Activated naive CD8-positive, alpha-beta T cell (primary cell): ENCODE results near the gene RGS3.
A peak's percentile ranks its signal among the peaks of the same experiment; 100 is the strongest.

Experiments
- H3K27ac Mint-ChIP-seq: one replicate; pipeline ENCODE4 v1.8.0; 2021; ENCODE audit warnings: mixed read lengths
- H3K27me3 Mint-ChIP-seq: one replicate; pipeline ENCODE4 v1.8.0; 2021; ENCODE audit warnings: mixed read lengths
- H3K36me3 Mint-ChIP-seq: one replicate; pipeline ENCODE4 v1.8.0; 2021; ENCODE audit warnings: mixed read lengths
- H3K4me1 Mint-ChIP-seq: one replicate; pipeline ENCODE4 v1.8.0; 2021; ENCODE audit warnings: low read depth, mixed read lengths
- H3K4me3 Mint-ChIP-seq: one replicate; pipeline ENCODE4 v1.8.0; 2021; ENCODE audit warnings: mild to moderate bottlenecking, mixed read lengths
- H3K9me3 Mint-ChIP-seq: one replicate; pipeline ENCODE4 v1.8.0; 2021; ENCODE audit warnings: low read depth, mixed read lengths

Gene RGS3

GRCh38 chr9:113622600-113623400, 159.3 kb downstream of the RGS3 start:
- Mint-ChIP-seq H3K9me3 (no peaks in the 10 kb centered on the region), H3K4me1 (peaks cover 15% of the 10 kb centered on the region), H3K27me3 (no peaks in the 10 kb centered on the region), H3K36me3 (no peaks in the 10 kb centered on the region), H3K27ac (peak overlapping the region; percentile 89), H3K4me3 (peak overlapping the region; percentile 58)

GRCh38 chr9:113623851-113624485, 160.4 kb downstream of the RGS3 start:
- H3K9me3 Mint-ChIP-seq = no peaks in the 10 kb centered on the region
- no peaks in the 10 kb centered on the region for H3K36me3 Mint-ChIP-seq
- H3K4me3 Mint-ChIP-seq = no peak overlapping the region
- no peaks in the 10 kb centered on the region for H3K27me3 Mint-ChIP-seq
- H3K4me1 Mint-ChIP-seq = peaks cover 15% of the 10 kb centered on the region
- H3K27ac Mint-ChIP-seq = peak overlapping the region; percentile 89

- Mint-ChIP-seq H3K36me3 (no peaks in the 10 kb centered on the region), H3K4me3 (no peak overlapping the region), H3K4me1 (peaks cover 15% of the 10 kb centered on the region), H3K27me3 (no peaks in the 10 kb centered on the region), H3K9me3 (no peaks in the 10 kb centered on the region), H3K27ac (no peak overlapping the region)
These were observed 161.2 kb downstream of the RGS3 start for GRCh38 chr9:113624721-113625120.

- Mint-ChIP-seq H3K27ac (no peak overlapping the region), H3K4me3 (no peak overlapping the region), H3K9me3 (no peaks in the 10 kb centered on the region), H3K4me1 (peaks cover 15% of the 10 kb centered on the region), H3K27me3 (no peaks in the 10 kb centered on the region), H3K36me3 (no peaks in the 10 kb centered on the region)
These were observed 162.0 kb downstream of the RGS3 start for GRCh38 chr9:113625486-113625885.

GRCh38 chr9:113626735-113627495, 163.4 kb downstream of the RGS3 start:
- H3K27me3 Mint-ChIP-seq = no peaks in the 10 kb centered on the region
- no peaks in the 10 kb centered on the region for H3K9me3 Mint-ChIP-seq
- H3K4me1 Mint-ChIP-seq = peaks cover 15% of the 10 kb centered on the region
- H3K27ac Mint-ChIP-seq = no peak overlapping the region
- no peak overlapping the region for H3K4me3 Mint-ChIP-seq
- H3K36me3 Mint-ChIP-seq = no peaks in the 10 kb centered on the region

- H3K27ac Mint-ChIP-seq = no peak overlapping the region
- H3K36me3 Mint-ChIP-seq = no peaks in the 10 kb centered on the region
- no peaks in the 10 kb centered on the region for H3K4me1 Mint-ChIP-seq
- no peaks in the 10 kb centered on the region for H3K27me3 Mint-ChIP-seq
- no peaks in the 10 kb centered on the region for H3K9me3 Mint-ChIP-seq
- no peak overlapping the region for H3K4me3 Mint-ChIP-seq
These were observed 165.1 kb downstream of the RGS3 start for GRCh38 chr9:113628621-113629020.

GRCh38 chr9:113630386-113631136, 167.0 kb downstream of the RGS3 start:
- no peaks in the 10 kb centered on the region for H3K9me3 Mint-ChIP-seq
- H3K4me1 Mint-ChIP-seq = no peaks in the 10 kb centered on the region
- no peaks in the 10 kb centered on the region for H3K36me3 Mint-ChIP-seq
- H3K4me3 Mint-ChIP-seq = no peak overlapping the region
- no peaks in the 10 kb centered on the region for H3K27me3 Mint-ChIP-seq
- H3K27ac Mint-ChIP-seq = no peak overlapping the region

GRCh38 chr9:113631137-113631765, 167.7 kb downstream of the RGS3 start:
- Mint-ChIP-seq H3K9me3 (no peaks in the 10 kb centered on the region), H3K27me3 (no peaks in the 10 kb centered on the region), H3K4me1 (no peaks in the 10 kb centered on the region), H3K36me3 (no peaks in the 10 kb centered on the region), H3K4me3 (no peak overlapping the region), H3K27ac (no peak overlapping the region)

- Mint-ChIP-seq H3K9me3 (no peaks in the 10 kb centered on the region), H3K4me1 (no peaks in the 10 kb centered on the region), H3K36me3 (no peaks in the 10 kb centered on the region), H3K4me3 (no peak overlapping the region), H3K27me3 (no peaks in the 10 kb centered on the region), H3K27ac (no peak overlapping the region)
These were observed 168.5 kb downstream of the RGS3 start for GRCh38 chr9:113631871-113632665.

GRCh38 chr9:113632776-113633590, 169.5 kb downstream of the RGS3 start:
- Mint-ChIP-seq H3K4me3 (no peak overlapping the region), H3K27ac (no peak overlapping the region), H3K4me1 (no peaks in the 10 kb centered on the region), H3K9me3 (no peaks in the 10 kb centered on the region), H3K36me3 (no peaks in the 10 kb centered on the region), H3K27me3 (no peaks in the 10 kb centered on the region)

GRCh38 chr9:113633782-113634595, 170.5 kb downstream of the RGS3 start:
- Mint-ChIP-seq H3K27ac (no peak overlapping the region), H3K36me3 (no peaks in the 10 kb centered on the region), H3K9me3 (no peaks in the 10 kb centered on the region), H3K4me3 (no peak overlapping the region), H3K4me1 (no peaks in the 10 kb centered on the region), H3K27me3 (no peaks in the 10 kb centered on the region)

GRCh38 chr9:113634596-113635515, 171.3 kb downstream of the RGS3 start:
- Mint-ChIP-seq H3K27me3 (no peaks in the 10 kb centered on the region), H3K4me1 (no peaks in the 10 kb centered on the region), H3K9me3 (no peaks in the 10 kb centered on the region), H3K27ac (no peak overlapping the region), H3K36me3 (no peaks in the 10 kb centered on the region), H3K4me3 (no peak overlapping the region)
